Fibroblast of lung (primary cell): ENCODE results near the gene ZMAT1.

Experiments
- EZH2 ChIP-seq: IDR thresholded peaks from 2 replicates; pipeline ENCODE4 v1.5.1; 2012; ENCODE audit warnings: low read length, control low read depth, mild to moderate bottlenecking; ENCODE audit errors: missing control alignments
- TF ChIP-seq, protein P1 (sequence below), 2 donors: IDR thresholded peaks in 1 of 2; conservative IDR thresholded peaks in 1 of 2; 1 replicate in 1 of 2; 2 replicates in 1 of 2; pipeline ENCODE4 v1.5.1; 2011 to 2012; ENCODE audit warnings: low read length in 2 of 2, control low read depth in 1 of 2, inconsistent platforms in 1 of 2, low read depth in 1 of 2, mild to moderate bottlenecking in 1 of 2

DNA sequence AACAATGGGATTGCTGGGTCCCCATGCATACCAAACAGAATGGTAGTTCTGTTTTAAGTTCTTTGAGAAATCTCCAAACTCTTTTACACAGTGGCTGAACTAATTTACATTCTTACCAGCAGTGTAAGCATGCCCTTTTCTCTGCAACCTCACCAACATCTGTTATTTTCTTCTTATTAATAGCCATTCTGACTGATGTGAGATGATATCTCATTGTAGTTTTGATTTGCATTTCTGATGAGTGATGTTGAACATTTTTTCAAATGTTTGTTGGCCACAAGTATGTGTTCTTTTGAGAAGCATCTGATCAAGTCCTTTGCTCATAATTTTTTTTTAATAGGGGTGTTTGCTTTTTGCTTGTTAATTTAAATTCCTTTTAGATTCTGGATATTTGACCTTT, 41.2 kb upstream of the ZMAT1 start:
- TF ChIP-seq, protein P1, sequence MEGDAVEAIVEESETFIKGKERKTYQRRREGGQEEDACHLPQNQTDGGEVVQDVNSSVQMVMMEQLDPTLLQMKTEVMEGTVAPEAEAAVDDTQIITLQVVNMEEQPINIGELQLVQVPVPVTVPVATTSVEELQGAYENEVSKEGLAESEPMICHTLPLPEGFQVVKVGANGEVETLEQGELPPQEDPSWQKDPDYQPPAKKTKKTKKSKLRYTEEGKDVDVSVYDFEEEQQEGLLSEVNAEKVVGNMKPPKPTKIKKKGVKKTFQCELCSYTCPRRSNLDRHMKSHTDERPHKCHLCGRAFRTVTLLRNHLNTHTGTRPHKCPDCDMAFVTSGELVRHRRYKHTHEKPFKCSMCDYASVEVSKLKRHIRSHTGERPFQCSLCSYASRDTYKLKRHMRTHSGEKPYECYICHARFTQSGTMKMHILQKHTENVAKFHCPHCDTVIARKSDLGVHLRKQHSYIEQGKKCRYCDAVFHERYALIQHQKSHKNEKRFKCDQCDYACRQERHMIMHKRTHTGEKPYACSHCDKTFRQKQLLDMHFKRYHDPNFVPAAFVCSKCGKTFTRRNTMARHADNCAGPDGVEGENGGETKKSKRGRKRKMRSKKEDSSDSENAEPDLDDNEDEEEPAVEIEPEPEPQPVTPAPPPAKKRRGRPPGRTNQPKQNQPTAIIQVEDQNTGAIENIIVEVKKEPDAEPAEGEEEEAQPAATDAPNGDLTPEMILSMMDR (conservative IDR thresholded peaks at IDR 0.05 in 1 of 2, IDR thresholded peaks at IDR 0.05 in 1 of 2; ENCODE audit: low read depth in 1 of 2, low read length in 2 of 2), result no peak
- TF ChIP-seq EZH2, result no peak
